Smooth muscle cell (in vitro differentiated cells): ENCODE data around the gene PGAM2. TPM values are rescaled to one million over a fixed set of nuclear protein-coding genes. Genes with fewer than 3 reads are reported as not detected.
"Not testable (repeated sequence)": the region's sequence is repeated elsewhere in the genome, so short reads cannot be mapped to it uniquely, and the experiment has no call there.

Experiments used
- DNase-seq: peaks from one replicate; lab custom pipeline; 2025; ENCODE audit not compliant: unreplicated experiment; lab: John Stamatoyannopoulos, UW
- H2AFZ ChIP-seq: fragments of 200-600 bp; sonication (generic); 2 replicates; pipeline ENCODE4 v1.6.0; 2016; ENCODE audit warnings: antibody characterized with exemption, low read depth, mild to moderate bottlenecking
- H3F3A ChIP-seq: fragments of 200-600 bp; sonication (generic); 2 replicates; pipeline ENCODE4 v1.6.0; 2017; ENCODE audit warnings: antibody characterized with exemption, low read depth
- H3K27ac ChIP-seq: fragments of 200-600 bp; sonication (generic); 2 replicates; pipeline ENCODE4 v1.5.1; 2016; ENCODE audit warnings: low read depth, mild to moderate bottlenecking
- H3K27me3 ChIP-seq: fragments of 200-600 bp; sonication (generic); 2 replicates; pipeline ENCODE4 v1.6.1; 2016; ENCODE audit warnings: low read depth, mild to moderate bottlenecking
- H3K36me3 ChIP-seq: fragments of 200-600 bp; sonication (generic); 2 replicates; pipeline ENCODE4 v1.5.1; 2016; ENCODE audit warnings: low read depth
- H3K4me1 ChIP-seq: fragments of 200-600 bp; sonication (generic); 2 replicates; pipeline ENCODE4 v1.5.1; 2016; ENCODE audit warnings: low read depth
- H3K4me2 ChIP-seq: fragments of 200-600 bp; sonication (generic); 2 replicates; pipeline ENCODE4 v1.6.0; 2016; ENCODE audit warnings: mild to moderate bottlenecking
- H3K4me3 ChIP-seq: fragments of 200-600 bp; sonication (generic); 2 replicates; pipeline ENCODE4 v1.5.1; 2016; ENCODE audit warnings: mild to moderate bottlenecking
- H3K79me2 ChIP-seq: fragments of 200-600 bp; sonication (generic); 2 replicates; pipeline ENCODE4 v1.6.0; 2016; ENCODE audit warnings: low read depth, mild to moderate bottlenecking
- H3K9ac ChIP-seq: fragments of 200-600 bp; sonication (generic); 2 replicates; pipeline ENCODE4 v1.6.0; 2016; ENCODE audit warnings: low read depth
- H3K9me3 ChIP-seq: fragments of 200-600 bp; sonication (generic); replicated peaks from 2 replicates; pipeline ENCODE4 v1.5.1; 2016; ENCODE audit warnings: low read depth
- H4K20me1 ChIP-seq: fragments of 200-600 bp; sonication (generic); 2 replicates; pipeline ENCODE4 v1.6.0; 2016; ENCODE audit warnings: low read depth
- whole genome bisulfite sequencing: methylation state at CpG from one replicate; pipeline ENCODE4 v1.1.7; 2016; ENCODE audit warnings: low lambda C conversion rate; 5-methylcytosine and 5-hydroxymethylcytosine counted together
- polyA plus RNA-seq: library from polyadenylated mRNA; unstranded; fragments of >200 nt; fragmentation: Nextera tagmentation; extraction: Ambion mirVana; gene quantifications from 2 replicates; pipeline ENCODE4 v1.2.1, GENCODE V29; 2016
- total RNA-seq: library from RNA; depleted of rRNA; stranded (reverse); fragments of >200 nt; gene quantifications from 2 replicates; pipeline ENCODE4 v1.2.3, GENCODE V29; 2014

Gene PGAM2
- total and polyA plus RNA-seq, 2 experiments from 2014 or later: not detected

GRCh38 chr7:44037951-44038350, 27.4 kb downstream of the PGAM2 start:
- not testable (repeated sequence) for H3K9me3 ChIP-seq, H3K4me1 ChIP-seq, H3K4me3 ChIP-seq, H3K36me3 ChIP-seq, H3K27me3 ChIP-seq, H3K4me2 ChIP-seq, H3K79me2 ChIP-seq, H3F3A ChIP-seq, DNase-seq, H4K20me1 ChIP-seq, H3K9ac ChIP-seq, H2AFZ ChIP-seq, H3K27ac ChIP-seq
- 87% methylated on average over 2 of the region's 2 CpGs for WGBS

DNA sequence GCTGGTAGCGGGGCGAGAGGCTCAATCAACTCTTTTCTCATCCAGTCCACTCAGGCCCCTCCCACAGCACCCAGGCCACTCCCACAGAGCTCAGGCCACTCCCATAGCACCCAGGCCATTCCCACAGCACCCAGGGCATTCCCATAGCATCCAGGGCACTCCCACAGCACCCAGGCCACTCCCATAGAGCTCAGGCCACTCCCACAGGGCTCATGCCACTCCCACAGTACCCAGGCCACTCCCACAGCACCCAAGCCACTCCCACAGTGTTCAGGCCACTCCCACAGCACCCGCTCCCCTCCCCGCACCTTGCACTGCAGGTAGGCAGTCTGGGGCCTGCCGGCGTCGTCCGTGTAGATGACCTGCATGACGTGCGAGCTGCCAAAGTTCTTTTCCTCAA, 29.0 kb downstream of the PGAM2 start:
- H3K4me2 ChIP-seq, H3K27me3 ChIP-seq, H3K79me2 ChIP-seq, H2AFZ ChIP-seq, H4K20me1 ChIP-seq, DNase-seq, H3K36me3 ChIP-seq, H3K9ac ChIP-seq, H3K4me3 ChIP-seq, H3K27ac ChIP-seq, H3K4me1 ChIP-seq, H3F3A ChIP-seq, H3K9me3 ChIP-seq: not testable (repeated sequence)
- WGBS: 27% methylated on average over 8 of the region's 10 CpGs

DNA sequence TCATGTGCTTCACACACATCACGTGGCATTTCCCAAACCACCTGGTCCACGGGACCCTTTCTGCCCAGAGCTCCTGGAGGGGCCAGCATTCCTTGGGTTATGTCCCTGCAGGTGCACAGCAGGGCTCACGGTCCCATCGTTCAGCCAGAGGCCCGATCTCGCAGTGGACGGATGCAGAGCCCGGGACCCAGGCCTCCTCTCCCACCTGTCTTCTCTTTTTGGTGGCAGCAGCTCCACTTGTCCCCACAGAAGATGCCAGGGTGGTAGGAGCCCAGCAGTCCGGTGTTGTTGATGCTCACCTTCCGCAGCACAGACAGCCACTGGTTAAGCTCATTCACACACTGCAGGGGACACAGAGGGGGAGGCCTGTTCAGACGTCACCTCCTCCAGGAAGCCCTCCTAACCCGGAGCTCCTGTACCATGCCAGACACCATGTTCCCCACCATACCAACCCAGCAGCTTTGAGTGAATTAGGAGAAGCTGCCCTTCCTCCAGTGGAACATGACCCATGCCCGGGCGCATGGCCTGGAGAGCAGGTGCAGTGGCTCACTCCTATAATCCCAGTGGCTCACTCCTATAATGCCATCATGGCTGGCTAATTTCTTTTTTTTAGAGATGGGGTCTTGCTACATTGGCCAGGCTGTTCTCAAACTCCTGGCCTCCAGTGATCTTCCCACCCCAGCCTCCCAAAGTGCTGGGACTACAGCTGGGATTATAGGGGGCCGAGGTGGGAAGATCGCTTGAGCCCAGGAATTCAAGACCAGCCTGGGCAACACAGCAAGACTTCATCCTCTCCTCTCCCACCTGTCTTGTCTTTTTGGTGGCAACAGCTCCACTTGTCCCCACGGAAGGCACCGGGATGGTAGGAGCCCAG, 31.2 kb downstream of the PGAM2 start:
- not testable (repeated sequence) for DNase-seq, H3F3A ChIP-seq, H4K20me1 ChIP-seq, H3K4me2 ChIP-seq, H3K9ac ChIP-seq, H2AFZ ChIP-seq, H3K4me3 ChIP-seq, H3K4me1 ChIP-seq, H3K9me3 ChIP-seq, H3K79me2 ChIP-seq, H3K27me3 ChIP-seq, H3K36me3 ChIP-seq, H3K27ac ChIP-seq
- 90% methylated on average over 18 of the region's 18 CpGs for WGBS

DNA sequence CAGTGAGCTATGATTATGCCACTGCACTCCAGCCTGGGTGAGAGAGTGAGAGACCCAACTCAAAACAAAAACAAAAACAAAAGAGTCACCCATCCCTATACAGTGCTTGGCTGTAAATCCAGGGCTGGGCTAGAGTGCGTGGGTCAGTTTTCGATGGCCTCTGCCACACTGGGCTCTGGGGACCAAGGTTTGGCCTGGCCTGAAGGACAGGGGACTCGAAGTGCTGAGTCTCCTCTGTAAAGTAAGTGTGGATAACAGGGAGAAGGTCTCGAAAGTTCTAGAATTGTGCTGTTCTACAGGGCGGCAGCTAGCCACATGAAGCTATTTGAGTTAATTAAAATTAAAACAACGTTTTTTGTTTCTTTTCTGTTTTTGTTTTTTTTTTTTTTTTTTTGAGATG, 33.3 kb downstream of the PGAM2 start:
- not testable (repeated sequence) for H4K20me1 ChIP-seq, H3K79me2 ChIP-seq, H3K36me3 ChIP-seq, H3K27ac ChIP-seq, DNase-seq, H3K4me1 ChIP-seq, H3K4me2 ChIP-seq, H2AFZ ChIP-seq, H3K4me3 ChIP-seq, H3K27me3 ChIP-seq, H3K9ac ChIP-seq, H3F3A ChIP-seq, H3K9me3 ChIP-seq
- WGBS: 91% methylated on average over 5 of the region's 6 CpGs

DNA sequence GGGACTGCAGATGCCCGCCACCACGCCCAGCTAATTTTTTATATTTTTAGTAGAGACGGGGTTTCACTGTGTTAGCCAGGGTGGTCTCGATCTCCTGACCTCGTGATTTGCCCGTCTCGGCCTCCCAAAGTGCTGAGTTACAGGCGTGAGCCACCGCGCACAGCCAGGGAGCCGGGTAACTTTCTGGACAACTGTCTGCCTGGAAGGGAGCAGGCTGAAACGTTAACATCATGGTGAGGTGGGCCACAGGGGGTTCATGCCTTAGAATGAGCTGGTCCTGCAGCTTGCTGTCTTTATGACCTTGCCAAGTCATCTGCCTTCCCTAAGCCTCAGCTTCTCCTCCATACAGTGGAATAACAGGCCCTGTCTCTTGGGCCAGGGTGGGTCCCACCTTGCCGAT, 34.0 kb downstream of the PGAM2 start:
- H3K4me1 ChIP-seq, H3K9ac ChIP-seq, H3K9me3 ChIP-seq: not testable (repeated sequence)

GRCh38 chr7:44030029-44030428, 35.3 kb downstream of the PGAM2 start:
- H3K36me3 ChIP-seq, H4K20me1 ChIP-seq, H2AFZ ChIP-seq, H3K79me2 ChIP-seq, H3K27ac ChIP-seq, H3K9me3 ChIP-seq, H3K27me3 ChIP-seq, H3K4me1 ChIP-seq, H3K9ac ChIP-seq, H3K4me3 ChIP-seq, DNase-seq, H3K4me2 ChIP-seq, H3F3A ChIP-seq: not testable (repeated sequence)
- 92% methylated on average over 5 of the region's 5 CpGs for WGBS

More for the DNA sequence above, 34.0 kb downstream of the PGAM2 start:
- not testable (repeated sequence) for DNase-seq, H3F3A ChIP-seq, H3K27me3 ChIP-seq, H3K79me2 ChIP-seq, H3K4me3 ChIP-seq, H3K4me2 ChIP-seq, H3K36me3 ChIP-seq, H4K20me1 ChIP-seq, H3K27ac ChIP-seq, H2AFZ ChIP-seq
- 89% methylated on average over 12 of the region's 13 CpGs for WGBS

- not testable (repeated sequence) for H3K4me3 ChIP-seq, H3K9ac ChIP-seq, H3K27me3 ChIP-seq, H2AFZ ChIP-seq, H3F3A ChIP-seq, DNase-seq, H3K4me2 ChIP-seq, H3K36me3 ChIP-seq, H4K20me1 ChIP-seq, H3K9me3 ChIP-seq, H3K4me1 ChIP-seq, H3K27ac ChIP-seq, H3K79me2 ChIP-seq
- WGBS: 88% methylated on average over 4 of the region's 11 CpGs
Measured at GRCh38 chr7:44029433-44029832, 35.9 kb downstream of the PGAM2 start.

- not testable (repeated sequence) for H3K4me3 ChIP-seq, H3F3A ChIP-seq, H3K4me2 ChIP-seq, H3K9ac ChIP-seq, H3K27ac ChIP-seq, H3K9me3 ChIP-seq, DNase-seq, H3K36me3 ChIP-seq, H2AFZ ChIP-seq, H4K20me1 ChIP-seq, H3K4me1 ChIP-seq, H3K27me3 ChIP-seq
- peaks cover 10% of the 10 kb centered on the region for H3K79me2 ChIP-seq
- 79% methylated on average over 6 of the region's 6 CpGs for WGBS
Measured at GRCh38 chr7:44022796-44023467, 42.4 kb downstream of the PGAM2 start.
